Natural killer cell (primary cell): ENCODE results near the gene DYNLL2. TPM values are rescaled to one million over a fixed set of nuclear protein-coding genes. Genes with fewer than 3 reads are reported as not detected.

Source experiments
- ATAC-seq, 3 donors: fragments of 150-1000 bp in 2 of 3; fragments of 200-7000 bp in 1 of 3; cut with Tn5 transposase; 1 replicate in 1 of 3; 2 replicates in 2 of 3; pipeline ENCODE4 v1.10.0; 2021; ENCODE audit warnings: mild to moderate bottlenecking in 2 of 3, moderate library complexity in 2 of 3
- DNase-seq, 2 donors: peaks; one replicate each; pipeline versions ENCODE4 v3.0.0 to v3.0.0-alpha.2; 2013 to 2021; ENCODE audit warnings: mixed read lengths in 1 of 2
- H3K27ac ChIP-seq: one replicate; pipeline ENCODE4 v1.5.1; 2013; ENCODE audit warnings: mild to moderate bottlenecking, low read length
- H3K27me3 ChIP-seq: one replicate; pipeline ENCODE4 v1.6.1; 2013; ENCODE audit warnings: low read length; ENCODE audit not compliant: control insufficient read depth, insufficient read depth
- H3K36me3 ChIP-seq: one replicate; pipeline ENCODE4 v1.6.1; 2013; ENCODE audit warnings: low read length; ENCODE audit not compliant: control insufficient read depth, insufficient read depth
- H3K4me1 ChIP-seq: one replicate; pipeline ENCODE4 v1.6.1; 2013; ENCODE audit warnings: low read length; ENCODE audit not compliant: control insufficient read depth, insufficient read depth
- H3K4me3 ChIP-seq: one replicate; pipeline ENCODE4 v1.5.1; 2013; ENCODE audit warnings: low read length
- H3K9me3 ChIP-seq: one replicate; pipeline ENCODE4 v1.6.1; 2013; ENCODE audit warnings: low read length; ENCODE audit not compliant: control insufficient read depth, insufficient read depth
- H3K27ac Mint-ChIP-seq, 2 donors: one replicate each; pipeline ENCODE4 v1.8.0; 2022; ENCODE audit warnings: mild to moderate bottlenecking in 2 of 2, mixed read lengths in 2 of 2, moderate library complexity in 1 of 2
- H3K27me3 Mint-ChIP-seq, 2 donors: one replicate each; pipeline ENCODE4 v1.8.0; 2022; ENCODE audit warnings: low read depth in 2 of 2, mixed read lengths in 2 of 2
- H3K36me3 Mint-ChIP-seq: one replicate; pipeline ENCODE4 v1.8.0; 2022; ENCODE audit warnings: mixed read lengths
- H3K4me1 Mint-ChIP-seq, 2 donors: one replicate each; pipeline ENCODE4 v1.8.0; 2022; ENCODE audit warnings: mixed read lengths in 2 of 2
- H3K4me3 Mint-ChIP-seq: one replicate; pipeline ENCODE4 v1.8.0; 2022; ENCODE audit warnings: mild to moderate bottlenecking, moderate library complexity, mixed read lengths
- H3K9me3 Mint-ChIP-seq, 2 donors: one replicate each; pipeline ENCODE4 v1.8.0; 2022; ENCODE audit warnings: mixed read lengths in 2 of 2
- WGBS: methylation state at CpG from one replicate; pipeline ENCODE4 v1.1.7; 2013; ENCODE audit warnings: missing lambda C conversion rate; ENCODE audit not compliant: insufficient coverage; 5-methylcytosine and 5-hydroxymethylcytosine counted together
- intact Hi-C: fragments of 100-400 bp; cut with micrococcal nuclease; formaldehyde crosslinking; loops from one replicate; pipeline ENCODE4 v1.14.2; 2022
- total RNA-seq, 4 donors: library from RNA; stranded (reverse); fragments of 120-200 nt in 1 of 4; gene quantifications; one replicate each; pipeline versions ENCODE4 v1.2.3 to v1.2.4, GENCODE V29; 2013 to 2022
- TF ChIP-seq, protein P1 (sequence below): fragments of 200-600 bp; IDR thresholded peaks from one replicate; pipeline ENCODE4 v1.8.0; 2022; ENCODE audit warnings: antibody characterized with exemption

Gene DYNLL2
- 10 to 100 TPM; 25.6 to 37.0 (median 36.1) TPM for total RNA-seq
- 21.7 TPM for total RNA-seq (2013)

DNA sequence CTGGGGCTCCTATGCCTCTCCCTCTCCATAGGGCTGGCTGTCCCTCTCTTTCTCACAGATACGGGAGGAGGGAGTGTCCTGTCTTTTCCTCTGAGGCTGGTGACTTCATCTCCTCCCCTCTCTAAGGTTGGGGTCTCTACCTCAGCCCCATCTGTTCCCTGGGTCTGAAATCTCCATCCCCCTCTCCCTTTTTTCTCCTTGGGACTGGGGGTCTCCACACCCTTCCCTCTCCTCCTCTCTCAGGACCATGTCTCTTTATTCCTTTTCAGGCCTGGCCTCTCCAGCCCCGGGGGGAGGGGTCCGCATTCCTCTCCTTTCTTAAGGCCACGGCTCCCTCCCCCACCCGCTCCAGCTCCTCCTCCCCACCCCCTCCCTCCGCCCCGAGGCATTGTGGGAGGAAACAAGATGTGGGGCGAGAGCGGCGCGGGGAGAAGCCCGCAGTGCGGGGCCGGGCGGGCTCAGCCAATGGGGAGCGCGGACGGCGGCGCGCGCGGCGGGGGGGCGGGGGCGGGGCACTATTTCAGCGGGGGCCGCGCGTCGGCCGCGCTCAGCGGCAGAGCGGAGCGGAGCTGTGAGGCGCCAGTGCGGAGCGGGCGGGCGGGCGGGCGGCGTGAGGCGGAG is at the start of gene DYNLL2:
TSS of gene DYNLL2 (plus strand) at position 550 of the 621 bp plus-strand sequence. CDS start 3,672 bp downstream, outside the sequence.
- peaks cover 22% of the 10 kb centered on the region for H3K4me1 ChIP-seq
- peak within 1 kb of the TSS; percentile 88 for H3K4me3 Mint-ChIP-seq
- peak within 1 kb of the TSS; percentile 82 for H3K27ac ChIP-seq
- ATAC-seq (peak; percentile 78 to 90 (median 85)), DNase-seq (peak; percentile 73 to 93)
- H3K36me3 ChIP-seq, result peaks cover 12% of the 10 kb centered on the region
- H3K27ac Mint-ChIP-seq, result peak within 1 kb of the TSS; percentile 66 to 84
- H3K9me3 Mint-ChIP-seq, result no peaks in the 10 kb centered on the region
- H3K9me3 ChIP-seq, result no peaks in the 10 kb centered on the region
- WGBS, result 2% methylated on average over 41 of the region's 45 CpGs
- peaks cover 10% of the 10 kb centered on the region for H3K36me3 Mint-ChIP-seq
- intact Hi-C loops, result loop anchor here (5.0 kb wide), 1 partner anchor 76 kb away; the partner anchor contains the start of gene SRSF1
- H3K4me3 ChIP-seq, result peak within 1 kb of the TSS; percentile 65
- TF ChIP-seq, protein P1, sequence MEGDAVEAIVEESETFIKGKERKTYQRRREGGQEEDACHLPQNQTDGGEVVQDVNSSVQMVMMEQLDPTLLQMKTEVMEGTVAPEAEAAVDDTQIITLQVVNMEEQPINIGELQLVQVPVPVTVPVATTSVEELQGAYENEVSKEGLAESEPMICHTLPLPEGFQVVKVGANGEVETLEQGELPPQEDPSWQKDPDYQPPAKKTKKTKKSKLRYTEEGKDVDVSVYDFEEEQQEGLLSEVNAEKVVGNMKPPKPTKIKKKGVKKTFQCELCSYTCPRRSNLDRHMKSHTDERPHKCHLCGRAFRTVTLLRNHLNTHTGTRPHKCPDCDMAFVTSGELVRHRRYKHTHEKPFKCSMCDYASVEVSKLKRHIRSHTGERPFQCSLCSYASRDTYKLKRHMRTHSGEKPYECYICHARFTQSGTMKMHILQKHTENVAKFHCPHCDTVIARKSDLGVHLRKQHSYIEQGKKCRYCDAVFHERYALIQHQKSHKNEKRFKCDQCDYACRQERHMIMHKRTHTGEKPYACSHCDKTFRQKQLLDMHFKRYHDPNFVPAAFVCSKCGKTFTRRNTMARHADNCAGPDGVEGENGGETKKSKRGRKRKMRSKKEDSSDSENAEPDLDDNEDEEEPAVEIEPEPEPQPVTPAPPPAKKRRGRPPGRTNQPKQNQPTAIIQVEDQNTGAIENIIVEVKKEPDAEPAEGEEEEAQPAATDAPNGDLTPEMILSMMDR, result no peak
- H3K4me1 Mint-ChIP-seq, result peaks cover 29 to 45% of the 10 kb centered on the region in 2 donors
- H3K27me3 ChIP-seq, result no peaks in the 10 kb centered on the region
- peaks cover 0 to 8% of the 10 kb centered on the region in 2 donors for H3K27me3 Mint-ChIP-seq

DNA sequence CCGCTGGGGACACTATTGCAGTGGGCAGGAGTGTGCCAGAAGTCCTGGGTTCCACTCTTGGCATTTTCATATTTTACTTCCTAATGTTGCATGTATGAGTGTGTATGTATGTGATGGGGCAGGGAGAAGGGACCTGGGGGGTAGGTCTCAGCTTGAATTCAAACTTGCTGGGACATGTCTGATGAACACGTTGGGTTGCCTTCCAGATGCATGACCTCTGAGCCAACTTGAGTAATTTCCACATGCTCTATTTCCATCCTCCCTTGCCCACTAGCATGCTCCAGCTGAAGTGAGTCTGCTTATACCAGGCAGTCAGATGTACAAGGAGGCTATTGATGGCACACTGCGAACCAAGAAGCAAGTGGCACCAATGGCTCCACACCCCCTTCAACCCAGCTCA is 43.2 kb upstream of the DYNLL2 start:
- H3K4me3 ChIP-seq, result no peak overlapping the region
- H3K9me3 ChIP-seq, result no peaks in the 10 kb centered on the region
- no peaks in the 10 kb centered on the region for H3K27me3 ChIP-seq
- H3K4me1 Mint-ChIP-seq, result no peaks in the 10 kb centered on the region
- no peak for ATAC-seq
- WGBS, result 80% methylated on average over 3 of the region's 3 CpGs
- H3K27ac ChIP-seq, result no peak overlapping the region
- H3K27me3 Mint-ChIP-seq, result peaks cover 29 to 67% of the 10 kb centered on the region in 2 donors
- no peaks in the 10 kb centered on the region for H3K4me1 ChIP-seq
- intact Hi-C loops, result no loop called here
- H3K9me3 Mint-ChIP-seq, result no peaks in the 10 kb centered on the region
- TF ChIP-seq, protein P1, result no peak
- H3K36me3 ChIP-seq, result no peaks in the 10 kb centered on the region
- DNase-seq, result no peak
- no peak overlapping the region for H3K4me3 Mint-ChIP-seq
- H3K36me3 Mint-ChIP-seq, result no peaks in the 10 kb centered on the region
- H3K27ac Mint-ChIP-seq, result no peak overlapping the region

DNA sequence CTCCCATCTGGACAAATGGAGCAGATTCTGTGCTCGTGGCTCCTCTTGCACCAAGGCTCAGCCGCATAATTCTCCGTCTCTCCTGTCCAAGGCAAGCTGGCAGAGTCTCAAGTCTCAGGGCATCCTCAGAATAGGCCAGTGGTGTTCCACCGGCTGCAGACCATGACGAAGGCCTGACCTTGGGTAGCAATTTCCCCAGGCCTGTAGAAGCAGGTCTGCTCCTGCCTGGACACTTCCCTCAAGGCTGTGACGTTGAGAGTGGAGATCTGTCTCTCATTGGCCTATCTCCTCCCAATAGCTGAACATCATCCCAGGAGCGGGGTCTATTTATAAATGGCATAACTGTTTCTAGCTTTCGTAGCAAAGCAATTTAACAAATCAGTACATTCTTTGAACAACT is 42.8 kb upstream of the DYNLL2 start:
- intact Hi-C loops, result no loop called here
- H3K36me3 ChIP-seq, result no peaks in the 10 kb centered on the region
- Mint-ChIP-seq H3K9me3 (no peaks in the 10 kb centered on the region), H3K27me3 (peaks cover 29 to 67% of the 10 kb centered on the region in 2 donors), H3K27ac (no peak overlapping the region), H3K4me1 (no peaks in the 10 kb centered on the region), H3K4me3 (no peak overlapping the region), H3K36me3 (no peaks in the 10 kb centered on the region)
- DNase-seq, result no peak
- H3K27ac ChIP-seq, result no peak overlapping the region
- ATAC-seq, result no peak
- no peaks in the 10 kb centered on the region for H3K27me3 ChIP-seq
- H3K4me3 ChIP-seq, result no peak overlapping the region
- H3K4me1 ChIP-seq, result no peaks in the 10 kb centered on the region
- H3K9me3 ChIP-seq, result no peaks in the 10 kb centered on the region
- 90% methylated on average over 8 of the region's 8 CpGs for WGBS
- TF ChIP-seq, protein P1, result no peak

DNA sequence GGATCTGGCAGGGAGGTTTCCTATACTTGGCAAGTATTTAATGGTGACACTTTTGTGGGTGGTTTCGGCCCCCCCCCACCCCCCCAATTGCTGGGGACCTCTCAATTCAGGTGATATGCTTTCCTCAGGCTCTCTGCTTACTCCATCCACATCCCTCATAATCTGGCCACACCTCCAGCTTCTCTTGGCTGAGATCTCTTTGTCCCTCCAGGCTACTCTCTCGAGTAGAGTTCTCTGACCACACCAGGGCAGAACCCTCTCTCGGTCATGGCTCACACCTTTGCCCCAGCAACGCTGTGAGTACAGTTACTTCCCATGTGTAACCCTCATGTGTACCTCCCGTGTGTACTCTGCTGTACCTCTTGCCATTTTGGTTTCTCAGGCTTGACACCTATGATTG is 42.1 kb upstream of the DYNLL2 start:
- ATAC-seq, result no peak
- Mint-ChIP-seq H3K27ac (no peak overlapping the region), H3K4me3 (no peak overlapping the region), H3K4me1 (no peaks in the 10 kb centered on the region), H3K27me3 (peaks cover 29 to 67% of the 10 kb centered on the region in 2 donors), H3K9me3 (no peaks in the 10 kb centered on the region), H3K36me3 (no peaks in the 10 kb centered on the region)
- TF ChIP-seq, protein P1, result no peak
- 69% methylated on average over 4 of the region's 5 CpGs for WGBS
- H3K4me1 ChIP-seq, result no peaks in the 10 kb centered on the region
- no peaks in the 10 kb centered on the region for H3K36me3 ChIP-seq
- H3K27me3 ChIP-seq, result no peaks in the 10 kb centered on the region
- no peaks in the 10 kb centered on the region for H3K9me3 ChIP-seq
- no peak for DNase-seq
- H3K27ac ChIP-seq, result no peak overlapping the region
- no peak overlapping the region for H3K4me3 ChIP-seq
- intact Hi-C loops, result no loop called here
